ENCODE measurements around the gene PCGF1.

GRCh38 chr2:74540291-74540690 lies 32.8 kb upstream of the PCGF1 start:
- TF ChIP-seq CTCF (IDR thresholded peaks at IDR 0.05; ENCODE audit: insufficient read depth, low read length) (no peak), POLR2AphosphoS5 (IDR thresholded peaks at IDR 0.05; ENCODE audit: low read depth) (no peak)

Data from HL-60 (cell line).